Right lobe of liver (tissue), 6 donors: ENCODE results near the gene ABCB4. TPM values are rescaled to one million over a fixed set of nuclear protein-coding genes. Genes with fewer than 3 reads are reported as not detected.

Experiments
- ATAC-seq, 4 donors: fragments of 200-7000 bp; cut with Tn5 transposase; one replicate each; pipeline ENCODE4 v1.9.1; 2020; ENCODE audit warnings: mild to moderate bottlenecking in 4 of 4, moderate library complexity in 4 of 4
- DNase-seq, 3 donors: peaks; one replicate each; pipeline ENCODE4 v3.0.0-alpha.2; 2020
- H3K27ac ChIP-seq, 3 donors: fragments of 200-600 bp; one replicate each; pipeline ENCODE4 v1.8.0; 2022
- H3K27me3 ChIP-seq, 2 donors: fragments of 200-600 bp; one replicate each; pipeline ENCODE4 v1.8.0; 2022
- H3K36me3 ChIP-seq, 4 donors: fragments of 200-600 bp; sonication (generic) in 1 of 4; one replicate each; pipeline versions ENCODE4 v1.5.1 to v1.8.0; 2017 to 2022; ENCODE audit warnings: control low read depth in 1 of 4
- H3K4me1 ChIP-seq, 4 donors: fragments of 200-600 bp; sonication (generic) in 1 of 4; one replicate each; pipeline versions ENCODE4 v1.5.1 to v1.8.0; 2017 to 2022; ENCODE audit warnings: control low read depth in 1 of 4
- H3K4me3 ChIP-seq, 3 donors: fragments of 200-600 bp; one replicate each; pipeline ENCODE4 v1.8.0; 2022
- H3K9me3 ChIP-seq, 4 donors: fragments of 200-600 bp; sonication (generic) in 1 of 4; one replicate each; pipeline versions ENCODE4 v1.5.1 to v1.8.0; 2017 to 2022; ENCODE audit warnings: control low read depth in 1 of 4
- POLR2A ChIP-seq: fragments of 450-650 bp; IDR thresholded peaks from one replicate; pipeline ENCODE4 v1.6.1; 2017; ENCODE audit warnings: antibody characterized with exemption, mild to moderate bottlenecking
- WGBS: methylation state at CpG from one replicate; pipeline ENCODE4 v1.1.6; 2018; ENCODE audit warnings: low coverage, low lambda C conversion rate; ENCODE audit not compliant: insufficient coverage; ENCODE audit errors: missing lambda C conversion rate; 5-methylcytosine and 5-hydroxymethylcytosine counted together
- intact Hi-C, 2 donors: fragments of 100-400 bp; cut with DNase I; formaldehyde crosslinking; loops; one replicate each; pipeline versions ENCODE4 v1.11.2 to v1.14.1; 2022
- total RNA-seq, 6 experiments: library from RNA; depleted of rRNA in 2 of 6; stranded (reverse); fragments of >200 nt in 2 of 6; fragmentation: NEBNext Ultra II Directional in 3 of 6; extraction: Animal tissue kit (Norgen Biotek cat#: 25700) in 3 of 6; gene quantifications; one replicate each; pipeline versions ENCODE4 v1.1.0 to v1.2.4, GENCODE V29; 2016 to 2023
- TF ChIP-seq, protein P1 (sequence below), 4 donors: fragments of 200-600 bp in 3 of 4; fragments of 450-650 bp in 1 of 4; IDR thresholded peaks; one replicate each; pipeline versions ENCODE4 v1.5.1 to v1.8.0; 2016 to 2022; ENCODE audit warnings: antibody characterized with exemption in 4 of 4, mild to moderate bottlenecking in 2 of 4
- donor health status: DM: no; HTN: yes; CAD: no.
- donor health status: DM: no; HTN: no; CAD: no.
- donor health status: DM: no; HTN: no; CAD: no.
- donor health status: DM: no; HTN: yes; CAD: no.
- donor health status: DM: no; HTN: yes; CAD: no.

ABCB4 gene
- total RNA-seq, 6 experiments from 2014 or later = 57.2 to 189 (median 115) TPM

DNA sequence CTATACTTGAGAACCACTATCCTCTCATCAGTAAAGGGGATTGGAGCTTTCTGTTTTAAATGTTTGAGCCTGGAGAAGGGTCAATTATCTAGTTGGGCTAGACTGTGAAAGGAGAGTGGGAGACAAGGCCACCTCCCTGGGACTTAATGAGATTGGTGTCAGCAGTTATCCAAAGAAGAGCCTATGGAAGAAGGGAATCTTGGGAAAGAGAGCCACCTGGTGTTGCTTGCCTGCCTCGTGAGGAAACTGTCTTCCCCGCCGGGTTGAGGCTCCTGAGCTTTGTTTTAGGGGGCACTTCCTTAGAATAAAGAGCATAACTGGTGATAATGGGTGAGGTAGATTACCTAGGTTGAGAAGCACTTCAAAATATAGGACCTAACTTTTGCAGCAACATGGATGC, 32.0 kb upstream of the ABCB4 start:
- WGBS = 50% methylated on average over 3 of the region's 3 CpGs
- no peaks in the 10 kb centered on the region for H3K9me3 ChIP-seq
- ATAC-seq = peak; percentile 40 to 62 (median 50)
- no peak for DNase-seq
- H3K4me3 ChIP-seq = no peak overlapping the region
- intact Hi-C loops = no loop called here
- H3K27ac ChIP-seq = no peak overlapping the region
- H3K36me3 ChIP-seq = peaks cover 0 to 14% (median 0%) of the 10 kb centered on the region in 4 donors
- no peaks in the 10 kb centered on the region for H3K4me1 ChIP-seq
- no peaks in the 10 kb centered on the region for H3K27me3 ChIP-seq
- TF ChIP-seq, protein P1, sequence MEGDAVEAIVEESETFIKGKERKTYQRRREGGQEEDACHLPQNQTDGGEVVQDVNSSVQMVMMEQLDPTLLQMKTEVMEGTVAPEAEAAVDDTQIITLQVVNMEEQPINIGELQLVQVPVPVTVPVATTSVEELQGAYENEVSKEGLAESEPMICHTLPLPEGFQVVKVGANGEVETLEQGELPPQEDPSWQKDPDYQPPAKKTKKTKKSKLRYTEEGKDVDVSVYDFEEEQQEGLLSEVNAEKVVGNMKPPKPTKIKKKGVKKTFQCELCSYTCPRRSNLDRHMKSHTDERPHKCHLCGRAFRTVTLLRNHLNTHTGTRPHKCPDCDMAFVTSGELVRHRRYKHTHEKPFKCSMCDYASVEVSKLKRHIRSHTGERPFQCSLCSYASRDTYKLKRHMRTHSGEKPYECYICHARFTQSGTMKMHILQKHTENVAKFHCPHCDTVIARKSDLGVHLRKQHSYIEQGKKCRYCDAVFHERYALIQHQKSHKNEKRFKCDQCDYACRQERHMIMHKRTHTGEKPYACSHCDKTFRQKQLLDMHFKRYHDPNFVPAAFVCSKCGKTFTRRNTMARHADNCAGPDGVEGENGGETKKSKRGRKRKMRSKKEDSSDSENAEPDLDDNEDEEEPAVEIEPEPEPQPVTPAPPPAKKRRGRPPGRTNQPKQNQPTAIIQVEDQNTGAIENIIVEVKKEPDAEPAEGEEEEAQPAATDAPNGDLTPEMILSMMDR (IDR thresholded peaks at IDR 0.05) = peak in 3 of 4 donors; percentile 19 to 43 (median 29)
- no peak for TF ChIP-seq POLR2A

DNA sequence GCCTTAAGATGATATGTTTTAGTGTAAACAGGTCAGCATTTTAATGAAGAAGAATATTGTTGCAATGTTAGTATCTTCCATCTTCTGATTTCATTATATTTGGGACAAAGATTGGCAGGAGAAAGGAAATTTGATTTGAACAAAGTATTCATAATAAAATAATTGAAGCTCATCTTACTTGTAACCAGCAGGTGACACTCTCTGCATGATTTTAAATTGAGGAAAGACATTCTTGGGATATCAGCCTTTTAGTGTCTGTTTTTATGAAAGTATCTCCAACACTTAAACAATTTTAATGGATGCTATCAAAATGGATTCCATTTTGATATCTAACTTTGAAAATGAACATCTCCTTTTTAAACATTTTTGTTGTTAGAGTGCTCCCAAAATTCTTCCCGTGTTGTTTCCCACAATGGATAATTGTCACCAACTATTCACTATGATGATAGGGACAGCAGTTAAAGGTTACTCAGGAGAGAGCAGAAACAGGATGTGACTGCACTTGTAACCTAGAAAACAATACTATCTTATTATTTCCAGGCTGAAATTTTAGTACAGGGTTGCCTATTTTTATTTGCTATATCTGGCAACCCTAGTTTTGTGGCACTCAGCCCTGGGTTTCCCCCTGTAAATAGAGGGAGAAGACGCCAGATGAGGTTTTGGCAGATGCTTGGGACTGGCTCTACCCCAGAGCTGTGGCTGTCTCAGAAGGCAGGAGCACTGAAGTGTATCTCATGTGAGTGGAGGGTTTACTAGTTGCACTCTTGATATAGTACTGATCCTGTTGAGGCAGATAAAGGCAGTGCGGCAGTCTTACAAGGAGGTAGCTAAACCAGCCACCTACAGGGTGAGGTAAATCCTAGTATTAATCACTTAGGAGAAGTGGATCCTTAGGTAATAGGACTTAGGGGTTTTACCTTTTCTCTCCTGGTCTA, 31.0 kb upstream of the ABCB4 start:
- peaks cover 0 to 13% (median 0%) of the 10 kb centered on the region in 4 donors for H3K36me3 ChIP-seq
- ATAC-seq = peak; percentile 45 to 56 (median 54)
- intact Hi-C loops = no loop called here
- 37% methylated on average over 2 of the region's 3 CpGs for WGBS
- H3K4me1 ChIP-seq = no peaks in the 10 kb centered on the region
- H3K27ac ChIP-seq = peak overlapping the region in 1 of 3 donors; percentile 13
- no peak for DNase-seq
- TF ChIP-seq, protein P1 (IDR thresholded peaks at IDR 0.05) = peak; percentile 47 to 57 (median 49)
- no peak for TF ChIP-seq POLR2A
- H3K4me3 ChIP-seq = no peak overlapping the region
- H3K27me3 ChIP-seq = no peaks in the 10 kb centered on the region
- no peaks in the 10 kb centered on the region for H3K9me3 ChIP-seq

DNA sequence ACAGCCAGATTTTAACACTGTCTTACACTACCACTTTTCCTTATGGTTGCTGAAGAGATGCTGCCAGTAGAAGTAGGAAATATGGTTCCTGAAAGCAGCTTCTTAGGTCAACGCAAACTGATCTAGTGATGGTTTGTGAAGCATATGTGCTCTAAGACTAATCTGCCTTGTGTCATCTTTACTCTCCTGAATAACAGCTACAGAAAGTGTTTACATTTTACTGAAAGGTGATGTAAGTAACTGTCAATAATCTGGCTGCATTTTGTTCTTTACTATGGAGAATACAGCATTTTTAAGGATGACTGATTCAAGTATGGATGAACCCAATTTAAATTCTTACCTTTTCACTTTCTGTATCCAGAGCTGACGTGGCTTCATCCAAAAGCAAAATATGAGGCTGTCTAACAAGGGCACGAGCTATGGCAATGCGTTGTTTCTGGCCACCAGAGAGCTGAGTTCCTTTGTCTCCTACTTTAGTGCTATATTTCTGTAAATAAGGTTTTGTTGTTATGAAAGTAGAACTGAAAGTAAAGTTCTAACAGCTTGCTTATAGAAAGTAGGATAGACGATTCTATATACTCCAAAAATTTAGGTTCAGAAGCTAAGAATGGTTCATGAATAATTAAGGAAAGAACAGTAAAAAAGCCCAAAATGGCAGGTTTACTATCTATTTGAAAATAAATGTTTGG, 30.2 kb upstream of the ABCB4 start:
- DNase-seq (no peak), ATAC-seq (peak in 1 of 4 donors; percentile 10)
- WGBS = 44% methylated on average over 5 of the region's 5 CpGs
- H3K36me3 ChIP-seq = peaks cover 0 to 13% (median 0%) of the 10 kb centered on the region in 4 donors
- H3K4me1 ChIP-seq = no peaks in the 10 kb centered on the region
- peak overlapping the region in 1 of 3 donors; percentile 13 for H3K27ac ChIP-seq
- intact Hi-C loops = no loop called here
- no peak overlapping the region for H3K4me3 ChIP-seq
- H3K9me3 ChIP-seq = no peaks in the 10 kb centered on the region
- no peaks in the 10 kb centered on the region for H3K27me3 ChIP-seq
- TF ChIP-seq, protein P1 (IDR thresholded peaks at IDR 0.05) = no peak
- TF ChIP-seq POLR2A = no peak

DNA sequence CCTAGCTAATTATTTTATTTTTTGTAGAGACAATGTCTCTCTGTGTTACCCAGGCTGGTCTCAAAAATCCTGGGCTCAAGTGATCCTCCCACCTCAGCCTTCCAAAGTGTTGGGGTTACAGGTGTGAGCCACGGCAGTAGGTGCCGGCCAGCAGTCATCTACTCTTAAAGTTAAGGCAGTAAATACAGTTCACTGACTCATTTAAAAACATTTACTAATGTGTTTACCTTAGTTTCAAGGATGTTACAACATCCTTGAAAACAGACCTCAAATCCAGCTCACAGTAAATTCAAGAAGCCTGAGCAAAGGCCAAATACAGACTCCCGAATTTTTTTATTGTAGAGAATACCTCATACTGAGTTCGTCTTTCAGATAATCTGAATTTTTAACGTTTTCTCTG, 29.6 kb upstream of the ABCB4 start:
- ATAC-seq = peak in 3 of 4 donors; percentile 61 to 75 (median 62)
- H3K4me3 ChIP-seq = no peak overlapping the region
- H3K9me3 ChIP-seq = no peaks in the 10 kb centered on the region
- WGBS = 22% methylated on average over 5 of the region's 5 CpGs
- peak overlapping the region in 1 of 3 donors; percentile 13 for H3K27ac ChIP-seq
- H3K4me1 ChIP-seq = no peaks in the 10 kb centered on the region
- intact Hi-C loops = no loop called here
- H3K27me3 ChIP-seq = no peaks in the 10 kb centered on the region
- peaks cover 0 to 13% (median 0%) of the 10 kb centered on the region in 4 donors for H3K36me3 ChIP-seq
- TF ChIP-seq, protein P1 (IDR thresholded peaks at IDR 0.05) = no peak
- no peak for TF ChIP-seq POLR2A
- DNase-seq = no peak
